IMR-90 (cell line): ENCODE data around the gene PKHD1.

Experiments
- BHLHE40 ChIP-seq: fragments of 150-350 bp; IDR thresholded peaks from 2 replicates; pipeline ENCODE4 v1.6.1; 2016; ENCODE audit warnings: mild to moderate bottlenecking, low read depth, low read length
- CHD1 ChIP-seq: IDR thresholded peaks from 2 replicates; pipeline ENCODE4 v1.6.1; 2012; ENCODE audit warnings: low read depth, low read length, improper control_type of control experiment
- CTCF ChIP-seq: conservative IDR thresholded peaks from 2 replicates; pipeline ENCODE4 v1.5.1; 2012; ENCODE audit warnings: mild to moderate bottlenecking, low read depth, low read length, improper control_type of control experiment
- MAZ ChIP-seq: IDR thresholded peaks from 2 replicates; pipeline ENCODE4 v1.6.1; 2012; ENCODE audit warnings: low read depth, mild to moderate bottlenecking, low read length, improper control_type of control experiment, moderate library complexity, borderline replicate concordance
- MXI1 ChIP-seq: IDR thresholded peaks from 2 replicates; pipeline ENCODE4 v1.6.1; 2012; ENCODE audit warnings: low read depth, mild to moderate bottlenecking, low read length, moderate library complexity, borderline replicate concordance
- NFE2L2 ChIP-seq: fragments of 150-350 bp; IDR thresholded peaks from 2 replicates; pipeline ENCODE4 v1.6.1; 2016; ENCODE audit warnings: low read depth, mild to moderate bottlenecking, low read length
- POLR2A ChIP-seq: IDR thresholded peaks from 2 replicates; pipeline ENCODE4 v1.6.1; 2012; ENCODE audit warnings: mild to moderate bottlenecking, low read depth, low read length
- RAD21 ChIP-seq: IDR thresholded peaks from 2 replicates; pipeline ENCODE4 v1.6.1; 2012; ENCODE audit warnings: low read length, improper control_type of control experiment
- RCOR1 ChIP-seq: IDR thresholded peaks from 2 replicates; pipeline ENCODE4 v1.6.1; 2012; ENCODE audit warnings: mild to moderate bottlenecking, low read length, improper control_type of control experiment; ENCODE audit not compliant: insufficient replicate concordance
- RFX5 ChIP-seq: IDR thresholded peaks from 2 replicates; pipeline ENCODE4 v1.8.0; 2012; ENCODE audit warnings: low read depth, mild to moderate bottlenecking, low read length, moderate library complexity
- SMC3 ChIP-seq: fragments of 150-350 bp; IDR thresholded peaks from 2 replicates; pipeline ENCODE4 v1.6.1; 2016; ENCODE audit warnings: low read depth, mild to moderate bottlenecking, antibody characterized with exemption, low read length, moderate library complexity
- USF2 ChIP-seq: fragments of 150-350 bp; IDR thresholded peaks from 2 replicates; pipeline ENCODE4 v1.6.1; 2017; ENCODE audit warnings: mild to moderate bottlenecking, antibody characterized with exemption, low read length, low read depth

GRCh38 chr6:52103623-52104022 lies 16.2 kb upstream of the PKHD1 start:
- TF ChIP-seq USF2 (no peak), MAZ (no peak), CTCF (no peak), POLR2A (no peak), MXI1 (no peak), RAD21 (no peak), CHD1 (no peak), NFE2L2 (no peak), RCOR1 (no peak), RFX5 (no peak), SMC3 (no peak), BHLHE40 (no peak)
